Measurements from ENCODE around the gene CCDC89. TPM values are rescaled to one million over a fixed set of nuclear protein-coding genes. Genes with fewer than 3 reads are reported as not detected.

CCDC89 gene
- total RNA-seq, 3 donors from 2014 or later: 1.6 to 2.6 (median 2.6) TPM

GRCh38 chr11:85647604-85648299, 38.2 kb downstream of the CCDC89 start, which contains the start of gene TMEM126A:
Gene TMEM126A (plus strand): TSS chr11:85647967. CDS start chr11:85650256, 2,289 bp downstream.
- Histone ChIP-seq H3K36me3 (no peaks in the 10 kb centered on the region), H3K4me3 (peak within 1 kb of the TSS; percentile 64 to 89 (median 74)), H3K27ac (peak within 1 kb of the TSS; percentile 87 to 92), H3K27me3 (no peaks in the 10 kb centered on the region), H3K9me3 (no peaks in the 10 kb centered on the region), H3K4me1 (peaks cover 0 to 10% of the 10 kb centered on the region in 2 donors)
- intact Hi-C loops (cut with DNase I; ENCODE audit: low total_unique reads): loop anchor here (2.0 kb wide), 1 partner anchor 39 kb away; the partner anchor contains the start of gene CCDC89
- no peak for TF ChIP-seq POLR2A (IDR thresholded peaks at IDR 0.05)
- peak; percentile 69 to 90 (median 78) for TF ChIP-seq POLR2AphosphoS5 (IDR thresholded peaks at IDR 0.05)
- TF ChIP-seq, protein P1, sequence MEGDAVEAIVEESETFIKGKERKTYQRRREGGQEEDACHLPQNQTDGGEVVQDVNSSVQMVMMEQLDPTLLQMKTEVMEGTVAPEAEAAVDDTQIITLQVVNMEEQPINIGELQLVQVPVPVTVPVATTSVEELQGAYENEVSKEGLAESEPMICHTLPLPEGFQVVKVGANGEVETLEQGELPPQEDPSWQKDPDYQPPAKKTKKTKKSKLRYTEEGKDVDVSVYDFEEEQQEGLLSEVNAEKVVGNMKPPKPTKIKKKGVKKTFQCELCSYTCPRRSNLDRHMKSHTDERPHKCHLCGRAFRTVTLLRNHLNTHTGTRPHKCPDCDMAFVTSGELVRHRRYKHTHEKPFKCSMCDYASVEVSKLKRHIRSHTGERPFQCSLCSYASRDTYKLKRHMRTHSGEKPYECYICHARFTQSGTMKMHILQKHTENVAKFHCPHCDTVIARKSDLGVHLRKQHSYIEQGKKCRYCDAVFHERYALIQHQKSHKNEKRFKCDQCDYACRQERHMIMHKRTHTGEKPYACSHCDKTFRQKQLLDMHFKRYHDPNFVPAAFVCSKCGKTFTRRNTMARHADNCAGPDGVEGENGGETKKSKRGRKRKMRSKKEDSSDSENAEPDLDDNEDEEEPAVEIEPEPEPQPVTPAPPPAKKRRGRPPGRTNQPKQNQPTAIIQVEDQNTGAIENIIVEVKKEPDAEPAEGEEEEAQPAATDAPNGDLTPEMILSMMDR (IDR thresholded peaks at IDR 0.05): no peak
- DNase-seq (ENCODE audit: low spot score in 2 of 2): peak; percentile 85 to 86

DNA sequence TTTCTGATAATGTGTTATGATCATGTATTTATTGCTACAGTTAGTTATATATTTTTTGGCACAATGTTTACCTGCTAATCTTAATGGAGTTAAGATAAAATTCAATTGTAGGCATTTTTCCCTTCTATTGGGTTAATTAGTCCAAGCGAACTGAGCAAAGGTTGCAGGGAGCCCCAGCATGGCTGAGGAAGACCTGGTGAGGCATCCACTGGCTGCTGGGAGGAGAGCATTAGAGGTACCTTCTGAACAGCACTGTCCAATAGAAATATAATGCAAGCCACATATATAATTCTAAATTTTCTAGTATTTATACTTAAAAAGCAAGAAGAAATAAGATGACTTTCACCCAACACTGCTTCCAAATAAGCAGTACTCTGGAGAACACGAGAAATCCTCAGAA, 38.9 kb downstream of the CCDC89 start:
- DNase-seq (ENCODE audit: low spot score in 2 of 2): no peak
- H3K36me3 ChIP-seq: no peaks in the 10 kb centered on the region
- intact Hi-C loops (cut with DNase I; ENCODE audit: low total_unique reads): no loop called here
- no peaks in the 10 kb centered on the region for H3K9me3 ChIP-seq
- no peak for TF ChIP-seq POLR2A (IDR thresholded peaks at IDR 0.05)
- no peak for TF ChIP-seq POLR2AphosphoS5 (IDR thresholded peaks at IDR 0.05)
- TF ChIP-seq, protein P1 (IDR thresholded peaks at IDR 0.05): no peak
- H3K27ac ChIP-seq: peak overlapping the region; percentile 87 to 92
- peaks cover 0 to 10% of the 10 kb centered on the region in 2 donors for H3K4me1 ChIP-seq
- H3K4me3 ChIP-seq: peak overlapping the region; percentile 64 to 89 (median 74)
- H3K27me3 ChIP-seq: no peaks in the 10 kb centered on the region

DNA sequence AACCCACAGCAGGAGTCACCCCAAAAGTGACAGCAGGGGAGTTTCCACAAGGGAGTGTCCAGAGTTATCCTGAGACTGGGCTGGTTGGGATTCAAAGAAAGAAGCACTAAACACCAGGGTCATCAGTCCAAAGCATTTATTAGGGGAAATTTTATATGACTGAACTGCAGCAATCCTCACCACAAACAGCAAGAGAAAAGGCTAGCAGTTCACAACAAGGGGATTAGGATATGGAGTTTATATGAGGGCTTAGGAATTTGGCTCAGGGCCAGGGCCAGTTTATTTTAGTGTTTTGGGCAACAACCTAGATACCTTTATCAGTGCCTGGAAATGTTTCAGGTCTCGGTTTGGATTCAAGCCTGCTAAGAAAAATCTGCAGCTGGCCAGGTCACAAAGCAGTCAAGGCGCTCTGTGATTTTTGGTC, 42.8 kb downstream of the CCDC89 start:
- Histone ChIP-seq H3K27ac (no peak overlapping the region), H3K4me3 (no peak overlapping the region), H3K9me3 (no peaks in the 10 kb centered on the region), H3K27me3 (no peaks in the 10 kb centered on the region), H3K4me1 (peaks cover 0 to 5% of the 10 kb centered on the region in 2 donors), H3K36me3 (no peaks in the 10 kb centered on the region)
- intact Hi-C loops (cut with DNase I; ENCODE audit: low total_unique reads): no loop called here
- TF ChIP-seq POLR2A (IDR thresholded peaks at IDR 0.05): no peak
- TF ChIP-seq POLR2AphosphoS5 (IDR thresholded peaks at IDR 0.05): no peak
- TF ChIP-seq, protein P1 (IDR thresholded peaks at IDR 0.05): no peak
- DNase-seq (ENCODE audit: low spot score in 2 of 2): no peak

DNA sequence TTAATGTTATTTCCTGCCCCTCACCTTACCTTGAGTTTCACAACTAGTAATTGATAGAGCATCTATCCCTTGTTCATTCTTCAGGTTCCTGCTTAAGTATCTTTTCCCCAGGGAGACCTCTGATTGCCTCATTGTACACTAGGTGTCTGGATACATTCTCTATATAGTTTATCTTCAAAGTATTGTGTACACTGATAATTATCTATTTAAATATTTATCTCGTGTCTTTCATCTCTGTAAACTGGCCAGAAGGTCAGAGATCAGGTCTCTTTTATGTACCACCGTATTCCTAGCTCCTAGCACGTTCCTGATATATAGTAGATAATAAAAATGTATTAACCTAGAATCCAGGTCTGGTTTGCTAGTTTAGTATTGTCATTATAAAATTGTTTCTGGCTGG, 51.2 kb downstream of the CCDC89 start:
- no peak overlapping the region for H3K4me3 ChIP-seq
- TF ChIP-seq, protein P1 (IDR thresholded peaks at IDR 0.05): no peak
- TF ChIP-seq POLR2AphosphoS5 (IDR thresholded peaks at IDR 0.05) (no peak), POLR2A (IDR thresholded peaks at IDR 0.05) (no peak)
- H3K4me1 ChIP-seq: no peaks in the 10 kb centered on the region
- intact Hi-C loops (cut with DNase I; ENCODE audit: low total_unique reads): no loop called here
- H3K9me3 ChIP-seq: no peaks in the 10 kb centered on the region
- H3K36me3 ChIP-seq: no peaks in the 10 kb centered on the region
- no peak for DNase-seq (ENCODE audit: low spot score in 2 of 2)
- no peak overlapping the region for H3K27ac ChIP-seq
- H3K27me3 ChIP-seq: no peaks in the 10 kb centered on the region

Other genes with a start within 250 kb of the CCDC89 start
- gene DLG2, start 58.9 kb downstream of the CCDC89 start, total RNA-seq: 10 to 100 TPM in 1 of 3 donors, 1 to 10 TPM in 2; 4.3 to 12.3 (median 6.9) TPM
- gene TMEM126B, start 57.6 kb downstream of the CCDC89 start, total RNA-seq: 10 to 100 TPM; 41.1 to 50.5 (median 47.0) TPM
- 10 to 100 TPM; 18.6 to 33.9 (median 23.9) TPM for gene TMEM126A, start 38.2 kb downstream of the CCDC89 start, total RNA-seq
- 100 to 1,000 TPM in 2 of 3 donors, 10 to 100 TPM in 1; 49.6 to 120 (median 107) TPM for gene CREBZF, start 21.1 kb downstream of the CCDC89 start, total RNA-seq
- gene SYTL2, start 124.9 kb upstream of the CCDC89 start, total RNA-seq: 100 to 1,000 TPM in 2 of 3 donors, 10 to 100 TPM in 1; 10.1 to 189 (median 120) TPM
- under 1 TPM in 1 of 3 donors, not detected in 2; 0.33 TPM for gene CCDC83, start 169.2 kb upstream of the CCDC89 start, total RNA-seq